GM12864 (cell line): ENCODE results near the gene GRIP2.

Source experiments
- DNase-seq: peaks from one replicate; pipeline ENCODE4 v3.0.0-alpha.2; 2011; ENCODE audit warnings: low read depth
- H3K4me3 ChIP-seq: 2 replicates; pipeline ENCODE4 v1.5.1; 2011; ENCODE audit warnings: mild to moderate bottlenecking, low read depth, low read length, control low read depth
- TF ChIP-seq, protein P1 (sequence below): IDR thresholded peaks from 2 replicates; pipeline ENCODE4 v1.5.1; 2011; ENCODE audit warnings: low read depth, mild to moderate bottlenecking, moderate library complexity, low read length, control low read depth, inconsistent platforms; ENCODE audit errors: missing control alignments

Gene GRIP2

GRCh38 chr3:14553871-14554270 is 13.7 kb upstream of the GRIP2 start:
- TF ChIP-seq, protein P1, sequence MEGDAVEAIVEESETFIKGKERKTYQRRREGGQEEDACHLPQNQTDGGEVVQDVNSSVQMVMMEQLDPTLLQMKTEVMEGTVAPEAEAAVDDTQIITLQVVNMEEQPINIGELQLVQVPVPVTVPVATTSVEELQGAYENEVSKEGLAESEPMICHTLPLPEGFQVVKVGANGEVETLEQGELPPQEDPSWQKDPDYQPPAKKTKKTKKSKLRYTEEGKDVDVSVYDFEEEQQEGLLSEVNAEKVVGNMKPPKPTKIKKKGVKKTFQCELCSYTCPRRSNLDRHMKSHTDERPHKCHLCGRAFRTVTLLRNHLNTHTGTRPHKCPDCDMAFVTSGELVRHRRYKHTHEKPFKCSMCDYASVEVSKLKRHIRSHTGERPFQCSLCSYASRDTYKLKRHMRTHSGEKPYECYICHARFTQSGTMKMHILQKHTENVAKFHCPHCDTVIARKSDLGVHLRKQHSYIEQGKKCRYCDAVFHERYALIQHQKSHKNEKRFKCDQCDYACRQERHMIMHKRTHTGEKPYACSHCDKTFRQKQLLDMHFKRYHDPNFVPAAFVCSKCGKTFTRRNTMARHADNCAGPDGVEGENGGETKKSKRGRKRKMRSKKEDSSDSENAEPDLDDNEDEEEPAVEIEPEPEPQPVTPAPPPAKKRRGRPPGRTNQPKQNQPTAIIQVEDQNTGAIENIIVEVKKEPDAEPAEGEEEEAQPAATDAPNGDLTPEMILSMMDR: no peak
- no peak overlapping the region for H3K4me3 ChIP-seq
- DNase-seq: no peak

DNA sequence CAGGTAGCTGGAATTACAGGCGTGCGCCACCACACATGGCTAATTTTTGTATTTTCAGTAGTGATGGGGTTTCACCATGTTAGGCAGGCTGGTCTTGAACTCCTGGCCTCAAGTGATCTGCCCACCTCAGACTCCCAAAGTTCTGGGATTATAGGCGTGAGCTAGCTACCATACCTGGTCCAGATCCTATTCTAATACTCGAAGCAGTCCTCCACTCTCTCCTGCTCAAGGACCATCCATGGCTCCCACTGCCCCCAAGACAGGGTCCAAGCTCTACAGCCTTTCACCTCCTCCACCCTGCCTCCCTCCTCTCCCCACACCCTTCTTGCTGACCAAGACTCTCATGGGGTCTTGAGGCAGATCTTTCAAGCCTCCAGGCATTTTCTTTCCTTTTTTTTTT is 12.6 kb upstream of the GRIP2 start:
- TF ChIP-seq, protein P1: no peak
- DNase-seq: no peak
- no peak overlapping the region for H3K4me3 ChIP-seq

GRCh38 chr3:14552041-14552648 is 12.0 kb upstream of the GRIP2 start:
- no peak for DNase-seq
- TF ChIP-seq, protein P1: no peak
- no peak overlapping the region for H3K4me3 ChIP-seq

DNA sequence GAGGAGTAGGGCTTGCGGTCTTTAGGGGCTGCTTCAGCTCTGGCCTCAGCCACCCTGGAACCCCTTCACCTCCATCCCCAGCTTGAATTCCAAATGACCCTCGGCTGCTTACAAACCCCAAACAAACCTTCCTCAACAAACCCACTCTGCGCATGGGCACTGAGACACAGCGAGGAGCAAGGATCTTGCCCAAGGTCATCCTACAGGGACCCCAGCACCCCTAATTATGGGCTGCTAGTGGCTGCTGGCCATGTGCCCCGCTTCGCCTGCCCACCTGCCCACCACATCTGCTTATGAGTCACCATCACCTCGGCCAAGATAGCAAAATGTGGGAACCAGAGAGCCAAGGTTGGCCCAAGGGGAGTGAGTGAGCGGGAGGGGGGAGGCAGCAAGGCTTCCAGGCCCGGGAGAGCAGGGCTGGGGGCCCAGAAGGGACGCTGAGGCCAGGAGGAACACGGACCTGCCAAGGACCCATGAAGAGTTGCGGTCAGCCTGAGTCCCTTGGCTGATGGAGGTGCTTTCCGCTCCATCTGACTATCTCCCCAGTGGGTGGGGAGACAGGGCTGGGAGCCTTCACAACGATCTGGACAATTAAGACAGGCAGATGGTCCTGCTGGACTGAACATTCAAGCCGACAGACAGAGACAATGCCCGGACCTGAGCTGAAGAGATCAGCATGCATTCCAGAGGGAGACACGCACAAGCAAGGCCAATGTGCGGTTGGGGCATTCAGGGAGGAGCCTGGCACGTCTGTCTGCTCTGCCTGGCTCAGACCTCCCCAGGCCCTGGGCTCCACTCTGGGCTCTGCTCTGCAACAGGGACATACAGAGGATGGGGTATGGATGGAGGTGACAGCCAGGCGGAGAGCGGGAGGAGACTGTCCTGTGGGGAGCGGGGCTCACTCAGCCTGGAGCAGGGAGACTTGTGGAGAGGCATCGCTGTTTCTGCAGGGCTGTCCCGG is 10.8 kb upstream of the GRIP2 start:
- DNase-seq: no peak
- TF ChIP-seq, protein P1: no peak
- no peak overlapping the region for H3K4me3 ChIP-seq

DNA sequence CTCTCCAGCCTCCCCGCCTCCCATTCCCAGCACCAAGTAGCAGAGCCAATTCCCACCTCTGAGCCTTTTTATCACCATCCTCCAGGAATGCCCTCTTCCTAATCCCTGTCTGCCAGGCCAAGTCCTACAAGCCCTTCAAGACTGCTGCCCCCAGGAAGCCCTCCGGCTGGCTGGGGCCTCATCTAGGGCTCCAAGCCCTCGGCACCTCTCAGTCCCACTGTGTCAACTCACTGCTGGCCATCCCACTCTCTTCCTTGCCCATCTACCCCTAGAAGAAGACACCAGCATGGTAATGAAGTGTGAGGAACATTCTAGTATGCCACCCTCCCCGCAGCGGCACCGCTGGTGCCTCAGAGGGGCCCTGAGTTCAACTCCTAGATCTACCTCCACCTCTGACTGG is 10.0 kb upstream of the GRIP2 start:
- TF ChIP-seq, protein P1: no peak
- no peak for DNase-seq
- H3K4me3 ChIP-seq: no peak overlapping the region

DNA sequence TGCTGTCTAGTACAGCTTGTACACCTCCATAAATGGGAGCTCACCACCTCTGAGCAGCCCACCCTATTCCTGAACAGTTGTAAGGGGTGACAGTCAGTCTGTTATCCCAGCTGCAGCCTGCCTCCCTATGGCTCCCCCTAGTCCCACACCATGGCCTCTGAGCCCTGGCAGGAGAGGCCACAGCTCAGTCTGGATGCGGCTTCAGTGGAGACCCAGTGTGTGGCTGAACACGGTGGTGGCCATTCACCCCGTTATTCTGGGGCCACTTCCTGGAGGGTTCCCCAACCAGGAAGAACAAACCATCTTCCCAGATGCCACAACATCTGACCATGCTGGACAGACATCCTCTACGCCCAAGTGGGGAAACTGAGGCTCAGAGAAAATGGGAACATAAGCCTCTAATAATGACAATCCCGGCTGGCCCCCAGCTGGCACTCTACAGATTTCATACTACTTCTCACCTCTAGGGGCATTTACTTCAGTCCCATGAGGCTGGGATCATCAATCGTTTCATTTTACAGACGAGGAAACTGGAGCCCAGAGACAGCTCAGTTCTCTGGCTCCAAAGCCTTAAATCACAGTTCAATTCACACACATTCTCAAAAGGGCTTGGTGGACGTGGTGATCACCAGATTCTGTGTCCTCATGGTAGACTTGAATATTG is 9.2 kb upstream of the GRIP2 start:
- no peak overlapping the region for H3K4me3 ChIP-seq
- DNase-seq: no peak
- TF ChIP-seq, protein P1: peak; percentile 45
